CD4-positive, alpha-beta memory T cell (primary cell): ENCODE measurements around the gene MESP2. TPM values are rescaled to one million over a fixed set of nuclear protein-coding genes. Genes with fewer than 3 reads are reported as not detected.

Experiments
- CTCF ChIA-PET: fragments of 350-600 bp; sonication (Branson Sonifier 250); formaldehyde crosslinking; loops from one replicate; lab custom pipeline; 2021; ENCODE audit warnings: inconsistent platforms; ENCODE audit not compliant: partially characterized antibody; lab: Charles Lee
- POLR2A ChIA-PET: fragments of 350-600 bp; sonication (Branson Sonifier 250); formaldehyde crosslinking; loops from one replicate; lab custom pipeline; 2021; ENCODE audit not compliant: partially characterized antibody; lab: Charles Lee
- DNase-seq, 5 donors: peaks; one replicate each; pipeline versions ENCODE4 v3.0.0 to v3.0.0-alpha.2; 2020 to 2022; ENCODE audit warnings: mixed read lengths in 1 of 5
- H3K27ac ChIP-seq: one replicate; pipeline ENCODE4 v1.7.0; 2013; ENCODE audit warnings: low read depth, low read length
- H3K27me3 ChIP-seq: 2 replicates; pipeline ENCODE4 v1.7.0; 2013; ENCODE audit warnings: mild to moderate bottlenecking, low read length, moderate library complexity; ENCODE audit not compliant: insufficient read depth
- H3K36me3 ChIP-seq: 2 replicates; pipeline ENCODE4 v1.7.0; 2013; ENCODE audit warnings: mild to moderate bottlenecking, low read length, moderate library complexity; ENCODE audit not compliant: insufficient read depth
- H3K4me1 ChIP-seq: 2 replicates; pipeline ENCODE4 v1.7.0; 2013; ENCODE audit warnings: mild to moderate bottlenecking, low read length, moderate library complexity; ENCODE audit not compliant: insufficient read depth
- H3K4me3 ChIP-seq, 2 donors: one replicate each; pipeline ENCODE4 v1.7.0; 2013; ENCODE audit warnings: low read length in 2 of 2, mild to moderate bottlenecking in 1 of 2
- H3K9me3 ChIP-seq, 2 donors: one replicate each; pipeline ENCODE4 v1.7.0; 2013; ENCODE audit warnings: low read length in 2 of 2, control low read depth in 1 of 2; ENCODE audit not compliant: control insufficient read depth in 1 of 2
- H3K27ac Mint-ChIP-seq, 7 donors: one replicate each; pipeline ENCODE4 v1.8.0; 2020 to 2021; ENCODE audit warnings: mixed read lengths in 7 of 7, mild to moderate bottlenecking in 6 of 7, inconsistent platforms in 3 of 7, moderate library complexity in 3 of 7
- H3K27me3 Mint-ChIP-seq, 2 donors: one replicate each; pipeline ENCODE4 v1.8.0; 2020 to 2021; ENCODE audit warnings: mixed read lengths in 2 of 2
- H3K36me3 Mint-ChIP-seq, 2 donors: one replicate each; pipeline ENCODE4 v1.8.0; 2020 to 2021; ENCODE audit warnings: mixed read lengths in 2 of 2, inconsistent platforms in 1 of 2, mild to moderate bottlenecking in 1 of 2
- H3K4me1 Mint-ChIP-seq, 4 donors: one replicate each; pipeline ENCODE4 v1.8.0; 2020 to 2021; ENCODE audit warnings: mixed read lengths in 4 of 4, mild to moderate bottlenecking in 1 of 4
- H3K4me3 Mint-ChIP-seq, 8 donors: one replicate each; pipeline ENCODE4 v1.8.0; 2020 to 2021; ENCODE audit warnings: mixed read lengths in 8 of 8, mild to moderate bottlenecking in 7 of 8, moderate library complexity in 6 of 8, inconsistent platforms in 3 of 8
- H3K9me3 Mint-ChIP-seq, 8 donors: one replicate each; pipeline ENCODE4 v1.8.0; 2020 to 2021; ENCODE audit warnings: mixed read lengths in 8 of 8, mild to moderate bottlenecking in 5 of 8, inconsistent platforms in 3 of 8, moderate library complexity in 1 of 8
- intact Hi-C: fragments of 100-400 bp; cut with micrococcal nuclease; formaldehyde crosslinking; loops from one replicate; pipeline ENCODE4 v1.15.1; 2023
- polyA plus RNA-seq, 2 donors: library from polyadenylated mRNA; unstranded; fragments of 300-500 nt; fragmentation: Illumina TruSeq; gene quantifications; one replicate each; pipeline ENCODE4 v1.2.3, GENCODE V29; 2021
- total RNA-seq, 2 experiments: library from RNA; stranded (reverse); gene quantifications; one replicate each; pipeline ENCODE4 v1.2.3, GENCODE V29; 2021

Gene MESP2
- total and polyA plus RNA-seq, 4 experiments from 2014 or later, result not detected

DNA sequence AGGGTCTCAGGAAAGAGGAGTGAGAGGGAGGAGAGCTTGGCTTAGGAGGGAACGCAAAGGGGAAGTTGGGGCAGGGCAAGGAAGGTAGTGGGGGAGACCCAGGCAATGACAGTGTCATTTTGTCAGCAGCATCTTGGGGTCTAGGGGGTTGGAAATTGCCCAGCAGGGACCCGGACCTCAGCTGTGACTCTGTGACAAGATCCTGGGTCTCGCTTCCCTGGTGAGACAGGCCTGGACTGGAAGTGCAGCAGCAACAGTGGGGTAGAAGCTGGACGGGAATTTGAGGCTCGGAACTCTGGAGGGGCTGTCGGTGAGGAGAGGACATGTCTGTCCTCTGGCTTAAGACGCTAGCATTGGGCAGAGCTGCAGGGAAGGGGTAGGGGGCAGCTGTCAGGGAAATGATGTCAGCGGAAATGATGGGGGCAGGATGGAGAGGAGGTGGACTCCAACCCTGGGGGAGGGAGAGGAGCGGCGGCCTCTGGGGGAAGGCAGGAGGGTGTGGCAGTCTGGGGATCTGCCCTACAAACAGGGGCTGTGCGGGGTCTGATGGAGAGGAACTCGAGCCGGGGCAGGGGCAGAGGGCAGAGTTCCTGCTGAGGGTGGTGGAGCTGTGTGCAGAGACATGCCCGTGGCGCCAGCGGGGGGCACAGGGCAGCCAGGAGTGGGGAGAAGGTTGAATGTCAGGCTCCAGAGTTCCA, 26.2 kb downstream of the MESP2 start:
- H3K4me3 Mint-ChIP-seq, result no peak overlapping the region
- no peak overlapping the region for H3K4me3 ChIP-seq
- no peaks in the 10 kb centered on the region for H3K9me3 ChIP-seq
- H3K36me3 Mint-ChIP-seq, result no peaks in the 10 kb centered on the region
- peaks cover 0 to 1% (median 0%) of the 10 kb centered on the region in 8 donors for H3K9me3 Mint-ChIP-seq
- no peak for DNase-seq
- POLR2A ChIA-PET, result no interaction called here
- H3K36me3 ChIP-seq, result no peaks in the 10 kb centered on the region
- no peaks in the 10 kb centered on the region for H3K4me1 ChIP-seq
- no peaks in the 10 kb centered on the region for H3K27me3 ChIP-seq
- no peaks in the 10 kb centered on the region for H3K4me1 Mint-ChIP-seq
- H3K27ac Mint-ChIP-seq, result no peak overlapping the region
- intact Hi-C loops, result no loop called here
- no peak overlapping the region for H3K27ac ChIP-seq
- CTCF ChIA-PET, result no interaction called here
- peaks cover 3 to 6% of the 10 kb centered on the region in 2 donors for H3K27me3 Mint-ChIP-seq

DNA sequence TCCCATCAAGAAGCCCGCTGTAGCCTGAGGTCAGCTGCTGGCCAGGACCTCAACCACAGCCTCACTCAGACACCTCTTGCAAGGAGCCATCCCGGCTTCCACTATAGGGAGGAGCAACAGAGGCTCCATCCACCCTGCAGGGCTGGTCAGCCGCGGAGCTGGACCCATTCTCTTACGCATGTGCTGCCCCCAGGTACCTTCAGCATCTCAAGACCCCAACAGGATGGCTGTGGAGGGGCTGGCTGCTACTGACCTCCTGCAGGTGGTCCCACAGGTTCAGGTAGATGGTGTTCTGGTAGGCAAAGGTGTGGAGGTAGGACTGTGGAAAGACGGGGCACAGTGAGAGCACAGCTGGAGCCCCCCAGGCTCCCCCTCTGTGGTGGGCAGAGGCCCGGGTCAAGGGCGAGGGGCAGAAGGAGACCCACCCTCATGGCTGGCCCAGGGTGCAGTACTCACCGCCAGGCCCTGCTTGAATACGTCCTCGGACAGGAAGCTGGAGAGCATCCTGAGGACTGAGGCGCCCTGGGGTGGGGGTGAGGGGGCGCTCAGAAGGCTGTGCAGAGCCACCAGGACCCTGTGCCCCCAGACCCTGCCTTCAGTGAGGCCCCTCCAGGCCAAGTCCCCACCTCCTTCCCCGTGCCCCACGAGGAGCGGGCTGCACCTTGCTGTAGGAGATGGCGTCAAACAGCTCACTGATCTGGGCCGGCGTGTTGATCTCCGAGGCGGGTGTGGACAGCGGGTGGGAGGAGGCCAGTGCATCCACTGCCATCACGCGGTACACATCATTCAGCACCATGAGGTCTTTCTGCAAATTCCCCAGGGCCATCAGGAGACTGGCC, 27.1 kb downstream of the MESP2 start:
- H3K27me3 ChIP-seq, result no peaks in the 10 kb centered on the region
- no peak for DNase-seq
- intact Hi-C loops, result no loop called here
- H3K36me3 ChIP-seq, result no peaks in the 10 kb centered on the region
- H3K4me3 ChIP-seq, result no peak overlapping the region
- H3K4me1 Mint-ChIP-seq, result no peaks in the 10 kb centered on the region
- no peak overlapping the region for H3K27ac Mint-ChIP-seq
- no peaks in the 10 kb centered on the region for H3K4me1 ChIP-seq
- no peaks in the 10 kb centered on the region for H3K9me3 ChIP-seq
- H3K27me3 Mint-ChIP-seq, result peaks cover 3 to 6% of the 10 kb centered on the region in 2 donors
- H3K4me3 Mint-ChIP-seq, result no peak overlapping the region
- no peaks in the 10 kb centered on the region for H3K36me3 Mint-ChIP-seq
- CTCF ChIA-PET, result no interaction called here
- POLR2A ChIA-PET, result no interaction called here
- no peaks in the 10 kb centered on the region for H3K9me3 Mint-ChIP-seq
- no peak overlapping the region for H3K27ac ChIP-seq

- CTCF ChIA-PET, result no interaction called here
- H3K9me3 ChIP-seq, result no peaks in the 10 kb centered on the region
- Mint-ChIP-seq H3K36me3 (no peaks in the 10 kb centered on the region), H3K27ac (no peak overlapping the region), H3K9me3 (no peaks in the 10 kb centered on the region), H3K4me3 (no peak overlapping the region), H3K4me1 (no peaks in the 10 kb centered on the region), H3K27me3 (peaks cover 3 to 6% of the 10 kb centered on the region in 2 donors)
- DNase-seq, result no peak
- no peaks in the 10 kb centered on the region for H3K36me3 ChIP-seq
- no peaks in the 10 kb centered on the region for H3K4me1 ChIP-seq
- POLR2A ChIA-PET, result no interaction called here
- intact Hi-C loops, result no loop called here
- no peak overlapping the region for H3K4me3 ChIP-seq
- H3K27me3 ChIP-seq, result no peaks in the 10 kb centered on the region
- H3K27ac ChIP-seq, result no peak overlapping the region
These were observed 28.0 kb downstream of the MESP2 start for GRCh38 chr15:89803941-89804800.

- no peaks in the 10 kb centered on the region for H3K27me3 ChIP-seq
- no peaks in the 10 kb centered on the region for H3K36me3 ChIP-seq
- Mint-ChIP-seq H3K4me3 (no peak overlapping the region), H3K27ac (no peak overlapping the region), H3K36me3 (no peaks in the 10 kb centered on the region), H3K27me3 (peaks cover 4 to 9% of the 10 kb centered on the region in 2 donors), H3K4me1 (no peaks in the 10 kb centered on the region), H3K9me3 (no peaks in the 10 kb centered on the region)
- DNase-seq, result no peak
- no peaks in the 10 kb centered on the region for H3K9me3 ChIP-seq
- intact Hi-C loops, result no loop called here
- H3K27ac ChIP-seq, result no peak overlapping the region
- no peak overlapping the region for H3K4me3 ChIP-seq
- ChIA-PET CTCF (no interaction called here), POLR2A (no interaction called here)
- H3K4me1 ChIP-seq, result no peaks in the 10 kb centered on the region
These were observed 29.4 kb downstream of the MESP2 start for GRCh38 chr15:89805241-89806209.

GRCh38 chr15:89806210-89806558, 30.1 kb downstream of the MESP2 start:
- H3K27me3 Mint-ChIP-seq, result peaks cover 7 to 9% of the 10 kb centered on the region in 2 donors
- no peak overlapping the region for H3K27ac ChIP-seq
- ChIA-PET POLR2A (no interaction called here), CTCF (no interaction called here)
- no peaks in the 10 kb centered on the region for H3K27me3 ChIP-seq
- no peak for DNase-seq
- no peaks in the 10 kb centered on the region for H3K36me3 Mint-ChIP-seq
- H3K4me1 Mint-ChIP-seq, result no peaks in the 10 kb centered on the region
- H3K4me1 ChIP-seq, result no peaks in the 10 kb centered on the region
- no peak overlapping the region for H3K4me3 Mint-ChIP-seq
- H3K36me3 ChIP-seq, result no peaks in the 10 kb centered on the region
- H3K27ac Mint-ChIP-seq, result no peak overlapping the region
- no peaks in the 10 kb centered on the region for H3K9me3 Mint-ChIP-seq
- no peak overlapping the region for H3K4me3 ChIP-seq
- intact Hi-C loops, result no loop called here
- H3K9me3 ChIP-seq, result no peaks in the 10 kb centered on the region

- Mint-ChIP-seq H3K27me3 (peaks cover 9% of the 10 kb centered on the region in 2 donors), H3K4me1 (no peaks in the 10 kb centered on the region), H3K27ac (no peak overlapping the region), H3K9me3 (no peaks in the 10 kb centered on the region), H3K36me3 (no peaks in the 10 kb centered on the region), H3K4me3 (no peak overlapping the region)
- DNase-seq, result no peak
- Histone ChIP-seq H3K27me3 (no peaks in the 10 kb centered on the region), H3K4me3 (no peak overlapping the region), H3K27ac (no peak overlapping the region), H3K4me1 (no peaks in the 10 kb centered on the region), H3K36me3 (no peaks in the 10 kb centered on the region), H3K9me3 (no peaks in the 10 kb centered on the region)
- POLR2A ChIA-PET, result no interaction called here
- CTCF ChIA-PET, result no interaction called here
- intact Hi-C loops, result no loop called here
These were observed 30.7 kb downstream of the MESP2 start for GRCh38 chr15:89806559-89807550.
